GM18499 (cell line): Measurements from ENCODE around the gene BORCS6.

ENCODE experiments used
- ATAC-seq: cut with Tn5 transposase; IDR thresholded peaks from one replicate; pipeline ENCODE4 v1.9.1; 2021; ENCODE audit warnings: moderate number of reproducible peaks; ENCODE audit not compliant: insufficient read depth, unreplicated experiment

BORCS6 gene

DNA sequence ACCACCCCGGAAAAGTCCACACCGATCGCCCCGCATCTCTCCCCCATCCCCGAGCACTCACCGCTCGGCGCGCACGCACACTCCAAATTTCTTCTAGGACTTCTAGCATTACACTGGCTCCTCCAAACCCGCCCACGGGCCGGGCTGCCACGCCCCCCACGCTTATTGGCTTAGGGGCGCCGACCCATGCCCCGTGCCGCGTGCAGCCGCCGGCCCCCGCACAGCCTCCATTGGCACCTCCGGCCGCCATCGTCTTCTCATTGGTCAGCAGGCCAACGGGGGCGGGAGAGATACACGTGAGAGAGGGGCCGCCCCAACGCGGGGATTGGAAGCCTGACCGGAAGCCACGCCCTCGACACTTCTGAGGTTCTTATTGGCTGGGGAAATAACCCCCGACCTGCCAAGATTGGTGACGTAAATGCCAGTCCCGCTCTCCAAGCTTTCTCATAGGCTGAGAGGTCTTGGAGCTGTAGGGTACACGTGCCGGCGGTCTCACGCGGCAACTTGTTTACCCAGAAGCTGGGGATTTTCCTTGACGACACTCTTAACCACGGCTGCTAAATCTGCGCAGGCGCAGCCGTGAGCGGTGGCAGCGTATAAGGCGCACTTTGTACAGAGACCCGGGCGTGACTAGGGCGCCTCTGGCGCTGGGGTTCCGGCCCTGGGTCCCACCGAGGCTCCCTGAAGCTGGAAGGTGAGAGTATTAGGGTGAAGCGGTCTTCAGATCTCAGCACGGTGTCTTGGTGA is 33.6 kb downstream of the BORCS6 start:
- peak; percentile 65 for ATAC-seq

DNA sequence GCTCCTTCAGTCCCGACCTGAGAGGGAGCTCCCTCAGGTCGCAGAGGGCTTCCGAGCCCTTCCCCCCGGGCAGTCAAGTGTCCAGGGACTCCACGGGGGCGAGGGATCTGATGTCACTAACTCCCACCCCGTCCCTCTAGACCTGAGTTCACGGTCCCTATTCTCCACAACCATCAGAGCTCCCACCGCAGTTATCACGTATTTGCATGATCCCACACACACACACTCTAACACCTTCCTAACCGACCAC is 34.1 kb downstream of the BORCS6 start:
- ATAC-seq: no peak

DNA sequence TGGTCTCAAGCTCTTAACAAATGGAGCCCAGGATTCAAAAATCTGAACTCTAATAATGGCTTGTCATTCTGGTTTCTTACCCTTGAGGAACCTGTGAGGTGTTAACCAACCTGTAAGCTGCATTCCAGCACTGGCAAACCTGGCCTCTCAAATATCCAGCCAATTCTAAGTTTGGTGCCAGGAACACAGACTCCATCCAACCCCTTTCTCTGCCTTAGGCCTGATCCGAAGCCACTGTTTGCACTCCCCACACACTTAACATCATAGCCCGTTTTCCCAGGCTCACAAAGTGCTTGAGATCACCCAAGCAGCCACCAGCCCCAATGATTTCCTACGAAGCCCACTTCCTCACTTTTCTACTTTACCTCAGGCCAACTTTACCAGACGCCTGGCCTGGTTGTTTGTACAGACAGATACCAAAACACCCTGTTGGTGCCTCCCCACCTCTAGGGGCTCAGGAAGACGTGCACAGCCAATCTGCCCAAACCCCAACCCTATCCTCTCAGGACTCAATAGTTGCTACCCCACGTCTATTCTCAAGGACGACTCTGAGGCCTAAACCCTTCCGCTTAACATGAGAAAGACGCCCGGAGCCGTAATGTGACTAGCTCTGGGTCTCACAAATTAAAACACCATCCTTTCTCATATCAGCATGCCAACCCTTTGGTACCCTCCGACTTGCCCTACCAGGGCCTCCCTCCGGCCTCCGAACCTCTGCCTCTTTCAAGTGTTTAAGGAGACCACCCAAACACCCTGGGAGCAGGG is 34.6 kb downstream of the BORCS6 start:
- no peak for ATAC-seq

DNA sequence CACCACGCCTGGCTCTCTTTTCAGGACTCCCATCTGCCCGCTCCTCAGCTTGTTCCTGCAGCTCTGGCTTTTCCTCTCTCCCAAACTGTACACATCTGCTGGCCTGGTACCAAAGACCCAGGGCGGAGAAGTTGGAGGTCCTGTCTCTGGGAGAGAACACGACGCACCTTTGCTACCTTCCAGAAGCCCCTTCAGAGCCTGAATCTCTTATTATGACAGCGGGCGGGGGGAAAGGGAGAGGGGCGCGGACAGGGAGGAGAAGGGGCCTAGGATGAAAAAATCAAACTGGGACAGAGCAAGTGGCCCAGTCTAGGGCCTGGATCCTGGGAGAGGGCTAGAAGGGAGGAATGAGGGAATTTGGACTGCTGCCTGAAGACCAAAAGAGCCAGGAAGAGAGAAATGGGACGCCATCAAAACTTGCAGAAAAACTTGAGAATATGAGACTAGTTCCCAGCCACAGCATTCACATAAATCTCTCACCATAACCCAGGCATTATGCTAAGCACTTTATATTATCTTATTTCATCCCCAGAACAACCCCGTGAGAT is 35.3 kb downstream of the BORCS6 start:
- no peak for ATAC-seq

DNA sequence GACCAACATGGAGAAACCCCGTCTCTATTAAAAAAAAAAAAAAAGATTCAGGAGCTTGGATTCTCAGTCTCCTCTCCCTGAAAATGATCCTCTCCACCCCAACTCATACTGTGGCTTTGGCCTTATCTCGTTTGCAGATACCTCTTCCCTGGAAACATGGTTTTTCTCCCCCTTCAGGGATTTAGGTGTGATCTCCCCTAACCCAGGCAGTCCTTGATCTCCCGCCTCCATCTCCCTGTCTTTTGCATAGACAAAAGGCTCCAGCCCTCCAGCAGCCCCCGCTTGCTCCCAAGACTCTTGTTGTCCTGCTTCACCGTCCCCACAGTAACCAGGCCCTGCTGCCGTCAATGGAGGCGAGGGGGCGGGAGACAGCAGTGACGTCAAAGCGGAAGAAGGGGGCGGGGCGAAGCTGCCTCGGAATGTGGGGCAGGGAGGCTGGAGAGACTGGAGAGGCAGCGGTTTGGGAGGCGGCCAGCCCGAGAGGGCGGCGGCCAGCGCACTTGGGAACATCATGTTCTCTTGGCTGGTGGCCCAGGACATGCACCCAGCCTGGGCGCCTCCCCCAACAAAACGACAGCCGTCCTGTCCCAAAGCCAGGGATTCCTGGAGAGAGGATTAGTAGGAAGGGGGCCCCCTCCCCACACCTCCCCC is 35.9 kb downstream of the BORCS6 start:
- ATAC-seq: no peak

DNA sequence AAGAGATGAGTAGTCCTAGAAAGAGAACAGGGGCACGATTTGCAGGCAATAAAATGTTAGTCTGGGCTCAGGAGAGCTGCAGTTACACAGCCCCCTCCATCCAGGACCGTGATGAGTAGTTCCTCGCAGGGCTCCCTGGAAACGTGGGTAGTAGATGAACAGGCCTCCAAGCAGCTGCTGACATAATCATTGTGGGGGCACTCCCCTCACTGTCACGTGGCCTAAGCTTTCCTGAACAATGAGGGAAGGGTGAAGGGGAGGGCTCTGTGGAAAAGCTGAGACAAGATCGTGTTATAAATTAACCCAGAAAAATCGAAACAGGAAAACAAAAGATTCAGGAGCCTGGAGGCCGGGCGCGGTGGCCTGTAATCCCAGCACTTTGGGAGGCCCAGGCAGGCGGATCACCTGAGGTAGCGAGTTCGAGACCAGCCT is 36.4 kb downstream of the BORCS6 start:
- ATAC-seq: no peak

DNA sequence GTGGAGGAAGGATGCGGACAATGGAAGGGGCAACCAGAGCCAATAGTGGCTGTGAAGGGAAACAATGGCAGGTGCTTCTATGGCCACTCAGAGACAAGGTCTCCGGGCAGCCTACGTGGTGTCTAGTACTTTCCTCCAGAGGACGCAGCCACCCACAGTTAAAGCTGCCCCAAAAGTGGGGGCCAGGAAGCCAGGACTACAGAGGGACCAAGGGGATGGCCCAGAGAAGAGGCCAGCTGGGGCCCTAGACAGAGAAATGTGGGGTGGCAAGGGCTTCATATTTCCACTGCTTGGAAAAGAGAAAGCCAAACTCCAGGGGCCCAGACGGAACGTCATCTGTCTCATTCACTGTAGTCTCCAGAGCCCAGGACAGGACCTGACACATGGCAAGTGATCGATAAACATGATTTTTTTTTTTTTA is 36.9 kb downstream of the BORCS6 start:
- ATAC-seq: no peak

DNA sequence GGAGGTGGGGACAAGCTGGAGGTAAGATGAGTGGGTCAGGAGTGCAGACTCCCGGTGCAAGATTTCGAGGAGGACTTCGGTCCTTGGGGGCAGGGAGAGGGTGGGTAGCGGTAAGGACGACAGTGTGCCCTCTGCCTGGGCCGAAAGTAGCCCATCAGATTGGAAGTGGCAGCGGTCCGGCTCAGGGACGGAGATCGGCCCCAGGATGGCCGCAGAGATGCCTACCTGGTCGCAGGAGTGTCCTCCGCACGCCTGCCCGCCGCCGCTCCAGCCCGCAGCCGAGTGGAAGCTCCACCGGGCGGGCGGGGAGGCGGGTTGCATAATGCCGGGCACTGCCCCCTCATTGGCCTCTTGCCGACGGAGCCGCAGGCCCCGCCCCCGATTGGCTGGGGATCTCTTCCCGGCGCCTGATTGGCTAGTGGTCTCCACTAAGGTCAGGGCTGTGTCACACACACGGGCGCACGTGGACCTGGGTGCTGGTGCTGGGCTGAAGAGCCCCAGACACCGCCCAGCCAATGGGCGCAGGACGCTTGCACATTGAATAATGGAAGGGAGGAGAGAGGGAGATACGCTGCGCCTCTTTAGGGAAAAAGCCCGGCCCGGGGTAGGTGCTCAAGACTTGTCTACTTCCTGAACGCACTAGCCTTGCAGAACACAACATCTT is 37.7 kb downstream of the BORCS6 start, which contains the start of gene PER1:
PER1 (minus strand) TSS at position 293 of the 664 bp plus-strand sequence. CDS start 1,698 bp downstream, outside the sequence.
- no peak for ATAC-seq

DNA sequence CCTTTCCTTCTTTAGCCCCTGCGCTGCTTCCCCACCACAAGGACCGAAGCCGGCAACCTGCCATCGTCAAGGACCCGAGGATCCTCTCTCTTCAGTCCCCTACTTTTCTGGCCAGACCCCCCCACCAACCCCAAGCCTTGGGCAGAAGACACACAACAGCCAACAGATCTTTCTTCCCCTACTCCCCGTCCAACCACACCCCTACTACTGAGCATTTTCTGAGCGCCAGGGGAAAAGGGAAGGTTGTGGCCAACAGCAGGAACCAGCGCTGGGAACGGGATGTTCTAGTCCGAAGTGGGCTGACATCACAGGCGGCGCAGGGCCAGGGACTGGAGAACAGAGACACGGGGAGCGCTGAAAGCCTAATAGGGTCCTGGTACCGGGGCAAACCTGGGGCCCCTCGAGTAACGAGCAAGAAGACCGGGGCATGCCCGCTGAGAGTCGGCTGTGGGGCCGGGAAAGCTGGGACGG is 38.3 kb downstream of the BORCS6 start:
- ATAC-seq: no peak

DNA sequence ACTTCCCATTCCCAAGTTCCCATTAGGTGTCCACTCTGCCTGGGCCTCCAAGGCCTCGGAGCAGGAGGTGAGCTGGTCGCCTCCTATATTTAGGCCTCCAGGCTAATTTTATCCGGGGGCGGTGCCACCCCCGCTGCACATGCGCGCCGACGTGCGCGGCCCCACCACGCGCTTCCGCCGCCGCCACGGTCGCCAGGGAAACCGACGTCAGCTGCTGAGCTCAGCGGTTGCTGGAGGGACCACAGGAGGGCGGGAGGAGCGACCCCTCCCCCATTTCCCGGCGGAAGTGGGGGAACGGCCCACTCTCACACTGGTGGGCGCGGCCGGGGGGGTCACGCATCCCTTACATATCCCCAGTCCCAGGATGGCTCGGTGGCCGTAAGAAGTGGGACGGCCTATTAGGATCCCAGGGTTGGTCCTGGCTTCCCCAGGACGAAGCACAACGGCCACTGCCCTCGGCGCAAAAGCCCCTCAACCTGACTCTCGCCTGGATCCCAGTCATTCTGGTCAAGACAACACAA is 38.8 kb downstream of the BORCS6 start:
- no peak for ATAC-seq

DNA sequence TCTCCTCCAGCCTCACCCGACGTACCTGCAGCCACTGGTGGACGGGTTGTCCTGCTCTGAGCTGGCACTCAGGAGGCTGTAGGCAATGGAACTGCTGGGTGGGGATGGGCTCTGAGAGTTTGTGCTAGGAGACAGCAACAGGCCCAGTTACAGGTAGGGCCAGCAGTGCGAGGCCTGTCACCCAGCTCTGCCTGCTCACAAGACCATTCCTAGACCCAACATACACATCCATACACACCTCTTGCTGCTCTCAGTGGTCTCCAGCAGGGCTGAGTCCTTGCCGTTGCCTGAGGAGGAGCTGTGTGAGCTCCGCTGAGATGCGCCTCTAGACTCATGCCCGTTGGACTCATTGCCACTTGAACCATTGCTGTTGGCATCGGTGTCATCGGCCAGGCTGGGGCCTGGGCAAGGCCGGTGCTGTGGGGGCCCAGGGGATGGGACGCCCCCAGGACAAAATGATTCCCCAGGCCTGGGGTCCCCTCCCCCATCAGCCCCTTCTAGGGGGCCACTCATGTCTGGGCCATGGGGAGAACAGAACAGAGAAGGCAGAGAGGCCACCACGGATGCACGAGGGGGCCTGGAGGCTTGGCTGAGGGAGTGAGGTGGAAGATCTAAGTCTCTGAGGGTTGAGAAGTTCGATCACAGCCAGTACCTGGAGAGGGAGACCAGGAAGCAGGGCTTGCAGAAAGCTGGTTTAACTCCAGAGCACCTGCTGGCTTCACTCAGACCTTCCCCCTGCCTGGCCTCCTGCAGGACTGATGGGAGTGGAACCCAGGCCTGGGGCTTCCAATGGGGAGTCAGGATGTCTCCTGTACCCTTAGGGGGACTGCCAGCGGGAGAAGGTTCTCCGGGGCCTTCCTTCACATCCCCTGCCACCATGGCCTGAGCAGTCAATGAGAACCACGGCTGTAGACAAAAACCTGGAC is 39.5 kb downstream of the BORCS6 start:
- no peak for ATAC-seq

DNA sequence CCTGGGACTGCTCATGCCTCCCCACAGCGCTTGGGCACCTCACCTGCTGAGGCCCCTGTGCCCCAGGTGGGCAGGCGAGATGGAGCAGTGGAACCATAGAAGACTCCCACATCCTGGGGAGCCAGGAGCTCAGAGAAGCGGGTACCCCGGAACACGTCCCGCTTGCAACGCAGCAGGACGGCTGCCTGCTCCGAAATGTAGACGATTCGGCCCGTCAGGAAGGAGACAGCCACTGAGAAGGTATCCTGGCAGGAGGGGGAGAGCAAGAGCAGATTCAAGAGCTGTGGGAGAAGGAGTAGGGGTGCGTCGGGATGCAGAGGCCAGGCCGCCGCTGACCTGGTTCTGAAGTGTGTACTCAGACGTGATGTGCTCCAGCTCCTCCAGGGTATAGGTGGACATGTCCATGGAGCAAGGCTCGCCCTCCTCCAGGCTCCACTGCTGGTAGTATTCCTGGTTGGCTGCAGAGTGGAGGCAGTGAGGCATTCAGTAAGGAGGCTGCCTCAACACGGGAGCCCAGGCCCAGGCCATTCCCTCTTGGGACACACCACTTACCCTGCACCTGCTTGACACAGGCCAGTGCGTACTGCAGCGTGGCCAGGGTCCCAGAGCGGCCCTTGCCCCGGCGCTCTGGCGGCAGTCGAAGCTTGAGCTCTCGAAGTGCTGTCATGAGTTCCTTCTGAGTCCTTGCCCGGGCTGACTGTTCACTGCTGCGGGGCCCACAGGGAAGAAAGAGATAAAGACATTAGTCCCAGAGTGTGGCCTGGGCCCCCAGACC is 40.4 kb downstream of the BORCS6 start:
- no peak for ATAC-seq

DNA sequence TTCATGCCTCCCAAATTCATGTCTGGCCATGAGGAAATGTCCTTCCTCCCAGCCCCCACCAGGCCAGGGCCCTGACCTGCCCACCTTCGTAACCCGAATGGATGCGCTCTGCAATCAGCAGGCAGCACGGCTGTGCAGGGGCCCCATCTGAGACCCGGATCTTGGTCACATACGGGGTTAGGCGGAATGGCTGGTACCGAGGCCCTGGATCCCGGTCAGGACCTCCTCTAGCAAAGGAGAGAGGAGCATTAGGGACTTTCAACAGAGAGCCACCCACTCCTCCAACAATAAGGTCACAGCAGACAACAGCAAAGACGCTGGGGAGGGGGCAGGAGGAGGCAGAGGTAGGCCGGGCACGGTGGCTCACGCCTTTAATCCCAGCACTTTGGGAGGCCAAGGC is 41.4 kb downstream of the BORCS6 start:
- no peak for ATAC-seq

DNA sequence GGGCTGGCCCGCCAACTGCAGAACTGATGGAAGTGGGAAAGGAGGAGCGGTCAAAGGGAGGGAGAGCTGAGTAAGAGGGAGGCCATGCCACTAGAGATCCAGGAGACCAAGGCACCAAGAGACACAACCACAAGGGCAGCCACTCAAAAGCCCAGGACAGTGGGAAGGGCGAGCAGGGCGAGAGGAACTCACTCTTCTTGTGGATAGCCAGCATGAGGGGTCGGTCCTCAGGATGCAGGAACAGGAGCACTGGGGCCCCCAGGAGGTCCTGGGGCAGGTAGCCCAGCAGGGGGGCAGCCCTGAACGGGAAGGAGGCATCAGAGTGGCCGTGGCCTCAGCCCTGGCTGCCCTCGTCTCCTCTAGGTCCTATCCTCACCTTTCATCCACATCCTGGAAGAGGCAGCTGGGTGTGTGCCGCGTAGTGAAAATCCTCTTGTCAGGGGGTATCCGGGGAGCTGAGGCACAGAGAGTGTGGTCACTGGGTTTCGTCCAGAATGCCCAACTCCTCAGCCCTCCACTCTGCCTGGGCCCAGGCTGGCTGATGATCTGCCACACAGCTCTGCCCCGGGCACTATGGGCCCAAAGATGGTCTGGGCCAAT is 42.1 kb downstream of the BORCS6 start:
- ATAC-seq: no peak

DNA sequence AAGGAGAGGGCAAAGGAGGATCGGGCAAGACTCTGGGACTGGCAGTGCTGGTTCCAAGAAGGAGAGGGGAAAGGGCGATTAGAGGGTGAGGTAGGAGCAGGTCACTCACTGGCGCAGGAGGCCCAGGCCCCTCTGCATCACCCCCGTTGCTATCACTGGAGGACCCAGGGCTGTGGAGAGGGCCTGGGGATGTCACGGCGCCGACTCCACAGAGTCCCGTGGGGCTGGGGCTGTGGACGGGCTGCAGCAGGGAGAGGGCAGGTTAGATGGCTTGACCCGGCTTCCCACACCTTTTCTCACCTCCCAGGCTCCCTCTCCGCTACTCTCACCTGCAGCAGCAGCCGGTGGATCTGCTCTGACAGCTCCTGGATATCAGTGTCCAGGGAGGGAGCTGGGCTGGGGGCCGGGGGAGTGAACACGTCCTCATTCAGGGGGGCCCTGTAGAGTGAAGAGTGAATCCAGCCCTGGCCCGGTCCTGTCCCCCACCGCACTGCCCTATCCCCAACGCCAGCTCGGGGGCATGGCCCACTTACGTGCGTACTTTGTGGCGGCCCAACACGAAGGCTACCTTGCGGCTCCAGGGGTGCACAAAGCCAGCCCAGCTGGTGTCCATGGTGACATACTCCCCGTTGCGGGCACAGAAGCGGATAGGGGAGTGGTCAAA is 42.7 kb downstream of the BORCS6 start:
- no peak for ATAC-seq

DNA sequence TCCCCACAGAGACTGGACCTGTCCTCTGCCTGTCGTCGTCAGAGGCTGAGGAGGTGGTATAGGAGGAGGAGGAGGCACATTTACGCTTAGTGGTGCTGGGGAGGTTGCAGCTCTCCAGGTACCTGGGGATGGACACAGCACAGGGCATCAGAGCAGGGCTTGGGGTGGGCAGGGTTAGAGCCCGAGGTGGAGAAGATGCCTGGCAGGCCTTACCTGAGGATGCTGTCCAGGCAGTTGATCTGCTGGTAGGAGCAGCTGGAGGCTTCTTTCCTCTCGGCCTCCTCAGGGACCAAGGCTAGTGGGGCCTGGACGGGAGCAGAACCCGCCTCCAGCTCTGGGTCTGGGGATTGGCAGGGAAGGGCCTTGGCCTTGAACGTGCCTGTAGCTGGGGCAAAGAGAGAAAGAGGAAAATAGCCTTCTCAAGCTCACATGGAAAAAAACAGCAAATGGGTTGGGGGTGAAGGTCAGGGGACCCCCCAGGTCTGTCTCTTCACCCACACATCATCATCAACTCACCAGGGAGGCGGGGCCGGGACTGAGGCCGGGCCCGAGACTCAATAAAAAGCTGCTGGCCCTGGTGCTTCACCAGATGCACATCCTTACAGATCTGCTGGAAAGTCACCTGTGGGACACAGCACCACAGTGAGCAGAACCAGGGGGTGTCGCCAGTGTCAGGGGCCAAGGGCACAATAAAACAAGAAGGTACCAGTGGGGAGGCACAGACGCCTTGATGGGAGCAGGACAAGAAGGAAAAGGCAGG is 43.4 kb downstream of the BORCS6 start:
- ATAC-seq: no peak

DNA sequence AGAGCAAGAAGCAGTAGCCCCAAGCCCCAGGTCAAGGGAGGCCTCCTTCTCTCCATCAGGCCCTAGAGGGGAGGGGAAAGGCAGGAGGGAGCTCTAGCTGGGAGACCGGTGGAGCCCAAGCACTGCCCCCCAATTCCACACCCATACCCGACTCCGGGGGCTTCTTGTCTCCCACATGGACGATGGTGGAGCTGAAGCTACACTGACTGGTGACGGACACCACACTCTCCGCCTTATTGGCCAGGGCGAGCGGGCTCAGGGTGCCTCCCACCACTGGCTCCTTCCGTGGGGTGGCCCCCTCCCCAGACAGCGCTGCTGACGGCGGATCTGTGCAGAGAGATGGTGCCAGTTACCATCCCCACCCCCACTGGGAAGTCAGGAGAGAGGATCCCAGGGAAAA is 44.2 kb downstream of the BORCS6 start:
- no peak for ATAC-seq
